Panc1 (cell line): Measurements from ENCODE around the gene PCDHA7. TPM values are rescaled to one million over a fixed set of nuclear protein-coding genes. Genes with fewer than 3 reads are reported as not detected.

Experiments used
- total RNA-seq: library from RNA; stranded (reverse); gene quantifications from one replicate; pipeline ENCODE4 v1.2.1, GENCODE V29; 2021; ENCODE audit not compliant: unreplicated experiment

PCDHA7 gene
- total RNA-seq, 1 experiment from 2014 or later: 0.15 TPM

Other genes starting within 250 kb of the PCDHA7 start
- 2.5 TPM for gene CD14, start 201.1 kb upstream of the PCDHA7 start, total RNA-seq
- gene TMCO6, start 194.8 kb upstream of the PCDHA7 start, total RNA-seq: 18.9 TPM
- gene NDUFA2, start 186.6 kb upstream of the PCDHA7 start, total RNA-seq: 81.7 TPM
- gene IK, start 186.4 kb upstream of the PCDHA7 start, total RNA-seq: 98.2 TPM
- gene WDR55, start 169.4 kb upstream of the PCDHA7 start, total RNA-seq: 49.2 TPM
- gene DND1, start 160.7 kb upstream of the PCDHA7 start, total RNA-seq: 1.8 TPM
- 76.4 TPM for gene HARS1, start 142.9 kb upstream of the PCDHA7 start, total RNA-seq
- 44.1 TPM for gene HARS2, start 142.8 kb upstream of the PCDHA7 start, total RNA-seq
- gene ZMAT2, start 133.8 kb upstream of the PCDHA7 start, total RNA-seq: 62.2 TPM
- gene PCDHA1, start 48.1 kb upstream of the PCDHA7 start, total RNA-seq: not detected
- not detected for gene PCDHA2, start 39.4 kb upstream of the PCDHA7 start, total RNA-seq
- not detected for gene PCDHA3, start 33.2 kb upstream of the PCDHA7 start, total RNA-seq
- 3.1 TPM for gene PCDHA4, start 27.2 kb upstream of the PCDHA7 start, total RNA-seq
- gene PCDHA5, start 12.7 kb upstream of the PCDHA7 start, total RNA-seq: 0.10 TPM
- gene PCDHA6, start 6.3 kb upstream of the PCDHA7 start, total RNA-seq: 0.31 TPM
- gene PCDHA8, start 6.9 kb downstream of the PCDHA7 start, total RNA-seq: 0.10 TPM
- 0.21 TPM for gene PCDHA9, start 14.1 kb downstream of the PCDHA7 start, total RNA-seq
- gene PCDHA10, start 21.6 kb downstream of the PCDHA7 start, total RNA-seq: 0.33 TPM
- gene PCDHA11, start 34.7 kb downstream of the PCDHA7 start, total RNA-seq: 0.08 TPM
- gene PCDHA12, start 41.0 kb downstream of the PCDHA7 start, total RNA-seq: 10.0 TPM
- gene PCDHA13, start 47.9 kb downstream of the PCDHA7 start, total RNA-seq: 1.0 TPM
- 0.59 TPM for gene PCDHAC1, start 92.0 kb downstream of the PCDHA7 start, total RNA-seq
- gene PCDHAC2, start 132.2 kb downstream of the PCDHA7 start, total RNA-seq: 8.8 TPM
- gene PCDHB1, start 217.1 kb downstream of the PCDHA7 start, total RNA-seq: 0.05 TPM